IPS-NIHi11 (cell line): ENCODE data around the gene RFX6.

ENCODE experiments used
- DNase-seq: peaks from one replicate; pipeline ENCODE4 v3.0.0; 2012; ENCODE audit warnings: mixed read lengths, low spot score

RFX6 gene

GRCh38 chr6:116969211-116969863 is 92.3 kb downstream of the RFX6 start:
- peak; percentile 69 for DNase-seq

- DNase-seq = peak; percentile 52
Observed at GRCh38 chr6:116971959-116972358, 94.9 kb downstream of the RFX6 start.

DNA sequence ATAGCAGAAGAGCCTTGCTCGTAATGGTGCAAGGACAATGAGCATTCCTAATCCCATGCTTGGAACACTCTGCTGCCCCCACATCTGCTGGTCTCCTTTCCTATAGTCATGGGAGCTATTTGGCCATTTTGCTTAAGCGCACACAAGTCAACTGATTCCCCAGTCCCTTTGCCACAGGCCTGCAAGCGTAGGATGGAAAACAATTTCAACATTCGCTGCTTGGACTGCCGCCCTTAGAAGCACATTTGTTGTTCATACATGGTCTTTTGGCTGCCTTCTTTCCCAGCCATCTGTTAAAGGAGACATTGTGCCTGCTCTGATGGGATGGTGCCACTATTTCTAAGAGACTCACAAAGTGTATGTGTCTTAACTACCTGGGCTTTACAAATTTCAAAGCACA is 96.9 kb downstream of the RFX6 start:
- no peak for DNase-seq

DNA sequence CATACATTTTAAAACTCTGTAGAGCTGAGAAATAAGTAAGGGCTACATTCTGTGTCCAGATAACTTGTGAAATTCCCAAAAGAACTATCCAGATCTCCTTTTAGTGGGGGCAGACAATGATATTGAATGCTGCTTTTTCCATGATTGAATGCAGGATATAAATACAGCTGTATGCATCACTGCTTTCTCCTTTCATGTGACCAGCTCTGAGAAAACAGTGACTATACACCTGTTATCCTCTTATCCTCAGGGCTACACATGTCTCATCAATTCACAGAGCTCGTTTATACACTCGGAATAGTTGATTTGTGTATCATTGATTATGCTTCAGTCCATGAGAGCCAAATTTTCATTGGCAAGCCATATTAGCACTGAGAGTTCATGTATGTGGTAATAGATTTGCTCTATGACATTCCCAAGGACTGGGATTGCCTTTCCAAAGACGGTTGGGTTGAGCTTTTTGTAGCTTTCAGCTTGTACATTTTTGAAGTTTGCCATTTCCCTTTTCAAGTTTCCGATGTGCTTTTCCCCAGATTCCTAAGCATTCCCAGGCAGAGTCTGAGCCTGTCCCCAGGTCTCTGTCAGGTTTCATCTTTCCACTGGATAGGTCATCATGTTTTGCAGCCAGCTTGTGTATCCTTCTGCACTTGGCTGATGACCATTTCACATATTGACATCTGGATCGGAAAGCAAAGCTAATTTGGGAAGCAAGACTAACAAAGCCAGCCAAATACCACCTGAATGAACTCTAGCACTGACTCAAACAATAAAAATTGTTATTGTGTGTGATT is 97.7 kb downstream of the RFX6 start:
- DNase-seq = no peak

- no peak for DNase-seq
Observed at GRCh38 chr6:116975600-116975999, 98.6 kb downstream of the RFX6 start.

DNA sequence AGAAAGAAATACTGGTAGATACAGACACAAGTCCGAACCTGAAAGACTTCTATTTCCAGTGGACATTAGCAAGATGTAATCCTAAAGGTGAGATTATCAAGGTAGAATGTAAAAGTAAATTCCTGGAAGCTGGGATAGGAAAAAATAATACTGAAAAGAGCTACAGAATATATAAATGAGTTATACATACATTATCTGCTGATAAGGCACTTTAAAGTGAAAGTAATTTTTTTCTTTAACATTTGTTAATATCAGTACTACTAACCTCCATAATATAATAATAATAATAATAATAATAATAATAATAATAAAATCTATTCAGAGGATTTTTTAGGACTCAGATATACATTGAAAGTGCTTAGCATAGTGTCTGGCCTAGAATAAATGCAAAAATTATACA is 102.5 kb downstream of the RFX6 start:
- no peak for DNase-seq
